ENCODE results near the gene UBE2S. TPM values are rescaled to one million over a fixed set of nuclear protein-coding genes. Genes with fewer than 3 reads are reported as not detected.
"Not testable (repeated sequence)": the region's sequence is repeated elsewhere in the genome, so short reads cannot be mapped to it uniquely, and the experiment has no call there.

The UBE2S gene
- total RNA-seq (2022) (279 and 293 TPM in 2 replicates), Bru-seq, nascent RNA (percentile 87 among the genes with signal in this experiment), BruChase-seq, experiment 1, labeled RNA remaining after a 2-hour chase (percentile 78 among the genes with signal in this experiment), BruChase-seq, experiment 2, labeled RNA remaining after a 6-hour chase (percentile 88 among the genes with signal in this experiment)
- long read RNA-seq, transcript UBE2S-201 (4 exons, 2,548 nt) = major isoform, 1,254 of 1,290 reads
- long read RNA-seq, transcript UBE2S-202 (5 exons, 743 nt) = minor isoform, 11 of 1,290 reads
- long read RNA-seq, partial matches to known transcripts = 7 of 1,290 reads
- long read RNA-seq, other reads (novel, unspliced or antisense) = 16 of 1,290 reads

DNA sequence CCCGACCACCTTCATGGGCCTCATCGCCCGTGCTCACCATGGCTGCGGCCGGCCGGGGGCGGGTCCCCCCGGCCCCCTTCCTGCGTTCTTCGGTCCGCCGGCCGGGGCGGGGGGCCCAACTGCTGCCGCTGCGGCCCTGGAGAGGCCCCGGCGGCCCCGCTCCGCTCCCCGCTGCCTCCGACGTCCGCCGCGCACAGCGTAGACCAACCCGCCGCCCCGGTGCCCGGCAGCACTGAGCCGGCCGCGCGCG is at the start of gene UBE2S:
Gene UBE2S (minus strand): TSS at position 239 of the 250 bp plus-strand sequence. CDS start 199 bp downstream, at position 40.
- CTCF ChIA-PET = interaction anchor here (0.6 to 1.4 kb wide), 4 partner anchors 68 to 198 kb away, joined by 3 to 7 read pairs (median 4); partner anchors contain the start of gene KMT5C
- Histone ChIP-seq H3K4me1 (peaks cover 18% of the 10 kb centered on the region), H3K4me3 (ENCODE audit: low read depth, low read length) (peak within 1 kb of the TSS; percentile 94), H3K9me3 (peaks cover 13% of the 10 kb centered on the region; the same call in 1 of the 2 replicates)
- Mint-ChIP-seq H3K4me1 (ENCODE audit: low read depth, unreplicated experiment) (peaks cover 14% of the 10 kb centered on the region), H3K36me3 (ENCODE audit: insufficient read depth, unreplicated experiment) (peaks cover 72% of the 10 kb centered on the region), H3K4me3 (ENCODE audit: unreplicated experiment) (peak within 1 kb of the TSS; percentile 93), H3K27ac (ENCODE audit: unreplicated experiment) (peak within 1 kb of the TSS; percentile 99), H3K9me3 (ENCODE audit: unreplicated experiment) (peaks cover 11% of the 10 kb centered on the region)
- POLR2A ChIA-PET = interaction anchor here (0.6 to 1.8 kb wide), 26 partner anchors 8 to 262 kb away, joined by 3 to 24 read pairs (median 6); partner anchors contain the start of genes FIZ1, HSPBP1, ISOC2 and KMT5C
- BruUV-seq (replicated peaks); DNase-seq; H3K27me3 Mint-ChIP-seq (ENCODE audit: insufficient read depth, unreplicated experiment); H3K36me3 ChIP-seq (ENCODE audit: control insufficient read depth, insufficient read depth, low read length); H3K27me3 ChIP-seq (replicated peaks; ENCODE audit: control insufficient read depth, insufficient read depth, low read length): not testable (repeated sequence)
- intact Hi-C loops (cut with micrococcal nuclease; ENCODE audit: unreplicated experiment) = loop anchor here (10.0 kb wide), 1 partner anchor 97 kb away; no protein-coding TSS in a partner anchor

DNA sequence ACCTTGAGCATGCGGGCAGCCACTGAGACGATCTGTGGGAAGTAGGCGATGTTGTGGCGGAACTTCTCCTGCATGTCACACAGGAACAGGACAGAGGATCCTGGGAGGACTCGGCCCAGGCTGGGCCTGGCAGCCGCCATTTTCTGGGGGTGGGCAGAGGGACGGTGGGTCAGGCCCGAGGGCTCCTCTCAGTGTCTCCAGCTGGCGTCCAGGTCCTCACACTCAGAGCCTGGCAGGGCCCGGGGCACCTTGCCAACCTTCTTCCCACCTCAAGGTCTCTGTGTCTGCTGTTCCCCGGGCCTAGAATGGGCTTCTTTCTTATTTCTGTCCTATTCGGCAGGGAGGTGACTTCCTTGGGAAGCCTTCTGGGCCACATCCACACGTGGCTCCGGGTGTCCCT is 48.8 kb upstream of the UBE2S start:
- H3K4me1 Mint-ChIP-seq (ENCODE audit: low read depth, unreplicated experiment) = peaks cover 15% of the 10 kb centered on the region
- no peak for DNase-seq
- CTCF ChIA-PET = no interaction called here
- intact Hi-C loops (cut with micrococcal nuclease; ENCODE audit: unreplicated experiment) = no loop called here
- H3K36me3 Mint-ChIP-seq (ENCODE audit: insufficient read depth, unreplicated experiment) = peaks cover 17% of the 10 kb centered on the region
- no peaks in the 10 kb centered on the region for H3K9me3 ChIP-seq
- H3K36me3 ChIP-seq (ENCODE audit: control insufficient read depth, insufficient read depth, low read length) = no peaks in the 10 kb centered on the region; the same call in none of the 2 replicates
- TF ChIP-seq, protein P1, sequence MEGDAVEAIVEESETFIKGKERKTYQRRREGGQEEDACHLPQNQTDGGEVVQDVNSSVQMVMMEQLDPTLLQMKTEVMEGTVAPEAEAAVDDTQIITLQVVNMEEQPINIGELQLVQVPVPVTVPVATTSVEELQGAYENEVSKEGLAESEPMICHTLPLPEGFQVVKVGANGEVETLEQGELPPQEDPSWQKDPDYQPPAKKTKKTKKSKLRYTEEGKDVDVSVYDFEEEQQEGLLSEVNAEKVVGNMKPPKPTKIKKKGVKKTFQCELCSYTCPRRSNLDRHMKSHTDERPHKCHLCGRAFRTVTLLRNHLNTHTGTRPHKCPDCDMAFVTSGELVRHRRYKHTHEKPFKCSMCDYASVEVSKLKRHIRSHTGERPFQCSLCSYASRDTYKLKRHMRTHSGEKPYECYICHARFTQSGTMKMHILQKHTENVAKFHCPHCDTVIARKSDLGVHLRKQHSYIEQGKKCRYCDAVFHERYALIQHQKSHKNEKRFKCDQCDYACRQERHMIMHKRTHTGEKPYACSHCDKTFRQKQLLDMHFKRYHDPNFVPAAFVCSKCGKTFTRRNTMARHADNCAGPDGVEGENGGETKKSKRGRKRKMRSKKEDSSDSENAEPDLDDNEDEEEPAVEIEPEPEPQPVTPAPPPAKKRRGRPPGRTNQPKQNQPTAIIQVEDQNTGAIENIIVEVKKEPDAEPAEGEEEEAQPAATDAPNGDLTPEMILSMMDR (IDR thresholded peaks at IDR 0.05; ENCODE audit: insufficient read depth in 1 of 2, low read depth in 1 of 2, low read length in 1 of 2, severe bottlenecking in 1 of 2, unreplicated experiment in 1 of 2) = no peak
- H3K4me3 ChIP-seq (ENCODE audit: low read depth, low read length) = no peak overlapping the region
- no peaks in the 10 kb centered on the region for H3K9me3 Mint-ChIP-seq (ENCODE audit: unreplicated experiment)
- POLR2A ChIA-PET = no interaction called here
- H3K27me3 ChIP-seq (replicated peaks; ENCODE audit: control insufficient read depth, insufficient read depth, low read length) = no peaks in the 10 kb centered on the region
- BruUV-seq (replicated peaks) = no TSS peak
- no peak overlapping the region for H3K4me3 Mint-ChIP-seq (ENCODE audit: unreplicated experiment)
- H3K27me3 Mint-ChIP-seq (ENCODE audit: insufficient read depth, unreplicated experiment) = peaks cover 9% of the 10 kb centered on the region
- H3K4me1 ChIP-seq = peaks cover 31% of the 10 kb centered on the region
- no peak overlapping the region for H3K27ac Mint-ChIP-seq (ENCODE audit: unreplicated experiment)

DNA sequence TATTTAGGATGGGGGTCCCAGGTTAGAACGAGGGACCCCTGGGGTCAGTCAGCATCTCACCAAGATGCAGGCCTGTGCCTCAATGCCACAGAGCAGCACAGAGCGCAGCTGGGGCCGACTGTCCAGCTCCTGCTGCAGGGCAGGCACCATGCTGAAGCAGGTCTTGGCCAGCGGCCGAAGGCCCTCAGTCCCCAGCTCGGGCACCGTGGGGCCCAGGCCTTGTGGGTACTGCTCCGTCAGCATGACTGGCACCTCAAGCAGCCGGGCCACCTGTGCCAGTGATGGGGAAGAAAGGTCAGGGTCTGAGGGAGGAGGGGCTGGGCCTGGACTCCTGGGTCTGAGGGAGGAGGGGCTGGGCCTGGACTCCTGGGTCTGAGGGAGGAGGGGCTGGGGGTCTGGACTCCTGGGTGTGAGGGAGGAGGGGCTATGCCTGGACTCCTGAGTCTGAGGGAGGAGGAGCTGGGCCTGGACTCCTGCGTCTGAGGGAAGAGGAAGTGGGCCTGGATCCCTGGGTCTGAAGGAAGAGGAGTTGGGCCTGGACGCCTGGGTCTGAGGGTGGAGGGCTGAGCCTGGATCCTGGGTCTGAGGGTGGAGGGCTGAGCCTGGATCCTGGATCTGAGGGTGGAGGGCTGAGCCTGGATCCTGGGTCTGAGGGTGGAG is 48.1 kb upstream of the UBE2S start:
- ChIA-PET POLR2A (no interaction called here), CTCF (no interaction called here)
- no peak overlapping the region for H3K4me3 ChIP-seq (ENCODE audit: low read depth, low read length)
- Mint-ChIP-seq H3K27me3 (ENCODE audit: insufficient read depth, unreplicated experiment) (peaks cover 11% of the 10 kb centered on the region), H3K4me1 (ENCODE audit: low read depth, unreplicated experiment) (peaks cover 15% of the 10 kb centered on the region), H3K9me3 (ENCODE audit: unreplicated experiment) (no peaks in the 10 kb centered on the region), H3K27ac (ENCODE audit: unreplicated experiment) (no peak overlapping the region), H3K4me3 (ENCODE audit: unreplicated experiment) (no peak overlapping the region), H3K36me3 (ENCODE audit: insufficient read depth, unreplicated experiment) (peaks cover 15% of the 10 kb centered on the region)
- H3K27me3 ChIP-seq (replicated peaks; ENCODE audit: control insufficient read depth, insufficient read depth, low read length) = peaks cover 2% of the 10 kb centered on the region; the same call in 1 of the 2 replicates
- no peaks in the 10 kb centered on the region; the same call in none of the 2 replicates for H3K36me3 ChIP-seq (ENCODE audit: control insufficient read depth, insufficient read depth, low read length)
- TF ChIP-seq, protein P1 (IDR thresholded peaks at IDR 0.05; ENCODE audit: insufficient read depth in 1 of 2, low read depth in 1 of 2, low read length in 1 of 2, severe bottlenecking in 1 of 2, unreplicated experiment in 1 of 2) = no peak
- BruUV-seq (replicated peaks) = no TSS peak
- no peak for DNase-seq
- H3K4me1 ChIP-seq = peaks cover 30% of the 10 kb centered on the region
- H3K9me3 ChIP-seq = no peaks in the 10 kb centered on the region
- intact Hi-C loops (cut with micrococcal nuclease; ENCODE audit: unreplicated experiment) = no loop called here

Data from Caco-2 (cell line).